Measurements from ENCODE around the gene PDCD1LG2. TPM values are rescaled to one million over a fixed set of nuclear protein-coding genes. Genes with fewer than 3 reads are reported as not detected.

PDCD1LG2 gene
- total and polyA plus RNA-seq, 2 of the 8 experiments (the other 6 are each of a cell fraction or from before 2014, with no cell fraction given): not detected

- H2AFZ ChIP-seq (ENCODE audit: low read length): no peak overlapping the region
- H3K23me2 ChIP-seq (ENCODE audit: low read depth, low read length): no peaks in the 10 kb centered on the region
- H2BK120ac ChIP-seq (replicated peaks; ENCODE audit: low read depth, low read length): no peak overlapping the region
- H3K9ac ChIP-seq (replicated peaks in 1 of 4; ENCODE audit: extremely low read depth in 1 of 4, low read depth in 3 of 4, low read length in 3 of 4): no peak overlapping the region
- H2AK5ac ChIP-seq (ENCODE audit: low read depth, low read length): no peak overlapping the region
- no peak overlapping the region for H3K4ac ChIP-seq (replicated peaks; ENCODE audit: insufficient read length, low read depth, low read length)
- H4K91ac ChIP-seq (replicated peaks; ENCODE audit: insufficient read length, low read length): no peak overlapping the region
- no peaks in the 10 kb centered on the region for H3K79me1 ChIP-seq (ENCODE audit: low read depth, low read length)
- H3K27me3 ChIP-seq (replicated peaks in 1 of 4; ENCODE audit: control insufficient read depth in 3 of 4, extremely low read depth in 1 of 4, insufficient read depth in 3 of 4, low read length in 3 of 4): peaks cover 0 to 5% (median under 1%) of the 10 kb centered on the region in 4 experiments; a peak in 3 of 7 replicates
- H3K4me1 ChIP-seq (replicated peaks in 1 of 4; ENCODE audit: control insufficient read depth in 3 of 4, insufficient read depth in 4 of 4, low read length in 3 of 4): no peaks in the 10 kb centered on the region
- 93% methylated on average over 2 of the region's 2 CpGs; no CpG with 5 or more reads in 1 of the 2 experiments for WGBS, 2 experiments (ENCODE audit: extremely low coverage in 1 of 2, insufficient coverage in 1 of 2, insufficient read length in 1 of 2, insufficient replicate concordance in 2 of 2, low coverage in 1 of 2, low lambda C conversion rate in 2 of 2, missing lambda C conversion rate in 1 of 2)
- H3K4me3 ChIP-seq (ENCODE audit: extremely low read depth in 1 of 4, insufficient read depth in 2 of 4, low read depth in 3 of 4, low read length in 4 of 4): no peak overlapping the region
- H3K14ac ChIP-seq (ENCODE audit: insufficient read length): no peak overlapping the region
- FAIRE-seq (no peak), DNase-seq (ENCODE audit: low read depth in 1 of 2, low spot score in 2 of 2) (no peak)
- H3K9me3 ChIP-seq (ENCODE audit: insufficient read depth in 2 of 2, low read depth in 1 of 2, low read length in 1 of 2): 0 out of 4 replicates have a peak, but pooled peaks cover 0 to 2% of the 10 kb centered on the region in 2 experiments
- no peak overlapping the region for H3K18ac ChIP-seq (ENCODE audit: extremely low read depth, low read length)
- H3K27ac ChIP-seq (ENCODE audit: low read depth, low read length): no peak overlapping the region
- ChIA-PET POLR2A (ENCODE audit: partially characterized antibody) (no interaction called here), CTCF (ENCODE audit: partially characterized antibody) (interaction anchor here (0.8 to 1.4 kb wide), 3 partner anchors 13 to 198 kb away, joined by 3 read pairs; partner anchors contain the start of gene CD274)
- H2BK20ac ChIP-seq (ENCODE audit: low read length): no peak overlapping the region
- H3K79me2 ChIP-seq (ENCODE audit: control insufficient read depth in 1 of 2, insufficient read depth in 2 of 2, low read length in 2 of 2): no peaks in the 10 kb centered on the region
- no peaks in the 10 kb centered on the region for H4K20me1 ChIP-seq (replicated peaks in 1 of 2; ENCODE audit: control insufficient read depth in 1 of 2, insufficient read depth in 2 of 2, low read length in 2 of 2)
- no peak overlapping the region for H2BK12ac ChIP-seq (ENCODE audit: low read depth, low read length)
- H4K5ac ChIP-seq (ENCODE audit: insufficient read length, low read depth, low read length): no peak overlapping the region
- no peak overlapping the region for H2BK15ac ChIP-seq (ENCODE audit: low read length)
- no peak overlapping the region for H4K8ac ChIP-seq (ENCODE audit: extremely low read depth, insufficient read depth, low read length)
- H3K23ac ChIP-seq (ENCODE audit: insufficient read length): no peak overlapping the region
- no peak overlapping the region for H2BK5ac ChIP-seq (ENCODE audit: low read depth, low read length)
- no peak overlapping the region for H3K56ac ChIP-seq (replicated peaks; ENCODE audit: insufficient read length, low read depth, low read length)
- H3K36me3 ChIP-seq (ENCODE audit: control insufficient read depth in 2 of 4, insufficient read depth in 4 of 4, low read length in 3 of 4): no peaks in the 10 kb centered on the region
- no peak overlapping the region for H3K4me2 ChIP-seq (ENCODE audit: insufficient read depth in 1 of 2, low read depth in 2 of 2, low read length in 2 of 2)
- TF ChIP-seq YY1 (IDR thresholded peaks at IDR 0.05; ENCODE audit: low read depth, low read length): no peak
- no peak for TF ChIP-seq RAD21 (IDR thresholded peaks at IDR 0.05 in 1 of 2, conservative IDR thresholded peaks at IDR 0.05 in 1 of 2; ENCODE audit: low read depth in 2 of 2, low read length in 2 of 2)
- no peak for TF ChIP-seq SIX5 (IDR thresholded peaks at IDR 0.05; ENCODE audit: low read depth, low read length)
- no peak for TF ChIP-seq CTCF (IDR thresholded peaks at IDR 0.05; ENCODE audit: control extremely low read depth in 1 of 3, insufficient read depth in 1 of 3, low read depth in 1 of 3, low read length in 3 of 3)
- TF ChIP-seq SIN3A (conservative IDR thresholded peaks at IDR 0.05 in 1 of 2, IDR thresholded peaks at IDR 0.05 in 1 of 2; ENCODE audit: low read depth in 1 of 2, low read length in 2 of 2): no peak
- no peak for TF ChIP-seq KDM1A (IDR thresholded peaks at IDR 0.05; ENCODE audit: borderline replicate concordance, low read length)
Measured at GRCh38 chr9:5563417-5563815, 53.1 kb downstream of the PDCD1LG2 start.
